ENCODE data around the gene MACROD2.

- TF ChIP-seq ZNF274 (IDR thresholded peaks at IDR 0.05; ENCODE audit: low read depth, low read length), result no peak
- TF ChIP-seq YY1 (IDR thresholded peaks at IDR 0.05; ENCODE audit: insufficient read depth, insufficient read length), result no peak
Measured at GRCh38 chr20:15439551-15439950, 1444.2 kb downstream of the MACROD2 start.
